NCI-H1694 (cell line): Measurements from ENCODE around the gene PLCB1.
"Not testable (repeated sequence)": the region's sequence is repeated elsewhere in the genome, so short reads cannot be mapped to it uniquely, and the experiment has no call there.

Experiments used
- DNase-seq: peaks from one replicate; lab custom pipeline; 2025; lab: John Stamatoyannopoulos, UW

PLCB1 gene

GRCh38 chr20:8156235-8157079 lies 24.4 kb downstream of the PLCB1 start:
- peak; percentile 21 for DNase-seq

- DNase-seq = not testable (repeated sequence)
Measured at GRCh38 chr20:8159217-8159616, 27.2 kb downstream of the PLCB1 start.

GRCh38 chr20:8161264-8162071 lies 29.4 kb downstream of the PLCB1 start:
- DNase-seq = no peak

GRCh38 chr20:8162610-8163009 lies 30.5 kb downstream of the PLCB1 start:
- no peak for DNase-seq

GRCh38 chr20:8163543-8163942 lies 31.5 kb downstream of the PLCB1 start:
- no peak for DNase-seq

GRCh38 chr20:8166730-8167129 lies 34.7 kb downstream of the PLCB1 start:
- no peak for DNase-seq

- no peak for DNase-seq
Measured at GRCh38 chr20:8168785-8169288, 36.8 kb downstream of the PLCB1 start.

GRCh38 chr20:8170921-8171320 lies 38.9 kb downstream of the PLCB1 start:
- no peak for DNase-seq

- DNase-seq = no peak
Measured at GRCh38 chr20:8172191-8172590, 40.1 kb downstream of the PLCB1 start.

GRCh38 chr20:8175741-8176675 lies 43.9 kb downstream of the PLCB1 start:
- DNase-seq = peak; percentile 68

GRCh38 chr20:8183526-8183925 lies 51.5 kb downstream of the PLCB1 start:
- DNase-seq = no peak

- no peak for DNase-seq
Measured at GRCh38 chr20:8187740-8188139, 55.7 kb downstream of the PLCB1 start.

GRCh38 chr20:8190043-8190880 lies 58.2 kb downstream of the PLCB1 start:
- DNase-seq = no peak

- DNase-seq = no peak
Measured at GRCh38 chr20:8194721-8195120, 62.7 kb downstream of the PLCB1 start.

- no peak for DNase-seq
Measured at GRCh38 chr20:8196096-8196495, 64.0 kb downstream of the PLCB1 start.

GRCh38 chr20:8200220-8200619 lies 68.2 kb downstream of the PLCB1 start:
- DNase-seq = no peak

- no peak for DNase-seq
Measured at GRCh38 chr20:8203366-8203765, 71.3 kb downstream of the PLCB1 start.

- DNase-seq = no peak
Measured at GRCh38 chr20:8205996-8206395, 73.9 kb downstream of the PLCB1 start.

- no peak for DNase-seq
Measured at GRCh38 chr20:8208226-8208625, 76.2 kb downstream of the PLCB1 start.

GRCh38 chr20:8209061-8209460 lies 77.0 kb downstream of the PLCB1 start:
- DNase-seq = no peak

- no peak for DNase-seq
Measured at GRCh38 chr20:8210749-8211148, 78.7 kb downstream of the PLCB1 start.
